ENCODE results near the gene SNX32.
A peak's percentile ranks its signal among the peaks of the same experiment; 100 is the strongest.
"Not testable (repeated sequence)": the region's sequence is repeated elsewhere in the genome, so short reads cannot be mapped to it uniquely, and the experiment has no call there.

SNX32 gene

DNA sequence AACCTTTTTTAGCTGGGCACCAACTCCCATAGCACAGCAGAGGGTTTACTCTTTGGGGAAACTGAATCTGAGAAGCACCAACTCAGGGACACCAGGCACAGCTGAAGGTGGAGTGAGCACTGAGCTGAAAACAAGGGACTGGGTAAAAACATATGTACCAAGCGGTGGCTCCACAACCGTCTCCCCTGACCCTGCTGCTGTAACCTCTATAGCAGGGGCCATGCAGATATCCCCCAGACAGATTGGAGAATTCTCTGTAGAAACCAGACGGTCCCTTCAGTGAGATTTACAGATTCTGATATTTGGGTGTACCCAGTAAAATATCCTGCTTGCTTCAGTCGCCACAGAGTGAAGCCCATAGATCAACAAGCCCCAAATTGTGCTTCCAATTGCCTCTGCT, 4.3 kb upstream of the SNX32 start:
- DNase-seq, result no peak

DNA sequence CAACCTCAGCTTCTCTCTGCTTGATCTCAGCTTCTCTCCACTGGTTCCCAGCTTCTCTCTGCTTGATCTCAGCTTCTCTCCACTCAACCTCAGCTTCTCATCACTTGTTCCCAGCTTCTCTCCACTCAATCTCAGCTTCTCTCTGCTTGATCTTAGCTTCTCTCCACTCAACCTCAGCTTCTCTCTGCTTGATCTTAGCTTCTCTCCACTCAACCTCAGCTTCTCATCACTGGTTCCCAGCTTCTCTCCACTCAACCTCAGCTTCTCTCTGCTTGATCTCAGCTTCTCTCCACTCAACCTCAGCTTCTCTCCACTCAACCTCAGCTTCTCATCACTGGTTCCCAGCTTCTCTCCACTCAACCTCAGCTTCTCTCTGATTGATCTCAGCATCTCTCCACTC, 1.5 kb upstream of the SNX32 start:
- not testable (repeated sequence) for DNase-seq

- no peak for DNase-seq
Measured at GRCh38 chr11:65834202-65834601, 439 bp downstream of the SNX32 start.

DNA sequence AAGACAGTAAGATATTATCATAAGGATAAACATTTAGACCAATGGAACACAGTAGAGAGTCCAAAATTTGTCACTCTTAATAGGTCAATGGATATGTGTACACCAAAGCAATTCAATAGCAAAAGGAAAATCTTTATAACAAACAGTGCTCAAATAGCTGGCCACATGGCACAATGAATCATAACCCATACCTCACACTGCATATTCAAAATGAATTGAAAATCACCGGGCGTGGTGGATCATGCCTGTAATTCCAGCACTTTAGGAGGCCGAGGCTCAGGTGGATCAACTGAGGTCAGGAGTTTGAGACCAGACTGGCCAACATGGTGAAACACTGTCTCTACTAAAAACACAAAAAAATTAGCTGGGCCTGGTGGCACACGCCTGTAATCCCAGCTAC, 8.4 kb downstream of the SNX32 start:
- DNase-seq, result no peak

DNA sequence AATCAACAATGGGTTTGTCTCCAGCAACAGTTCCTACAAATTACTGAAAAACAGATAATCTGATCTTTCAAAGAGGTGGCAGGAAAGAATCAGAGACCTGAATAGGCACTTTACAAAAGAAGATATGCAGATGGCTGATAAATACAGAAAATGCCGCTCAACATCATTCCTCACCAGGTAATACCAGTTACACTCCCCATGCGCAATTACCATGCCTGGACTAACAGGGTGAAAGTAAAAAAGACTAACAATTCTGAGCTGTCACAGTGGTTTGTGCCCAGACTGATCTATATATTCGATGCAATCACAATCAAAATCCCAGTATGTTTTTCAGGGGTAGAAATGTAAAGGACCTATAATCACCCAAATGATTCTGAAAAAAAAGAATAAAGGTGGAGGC, 10.0 kb downstream of the SNX32 start:
- DNase-seq, result no peak

GRCh38 chr11:65844231-65844872, 10.6 kb downstream of the SNX32 start:
- no peak for DNase-seq

- DNase-seq, result no peak
Measured at GRCh38 chr11:65847746-65848145, 14.0 kb downstream of the SNX32 start.

- not testable (repeated sequence) for DNase-seq
Measured at GRCh38 chr11:65848693-65849092, 14.9 kb downstream of the SNX32 start.

GRCh38 chr11:65849366-65849765, 15.6 kb downstream of the SNX32 start:
- DNase-seq, result no peak

- DNase-seq, result no peak
Measured at GRCh38 chr11:65849771-65850216, 16.0 kb downstream of the SNX32 start.

DNA sequence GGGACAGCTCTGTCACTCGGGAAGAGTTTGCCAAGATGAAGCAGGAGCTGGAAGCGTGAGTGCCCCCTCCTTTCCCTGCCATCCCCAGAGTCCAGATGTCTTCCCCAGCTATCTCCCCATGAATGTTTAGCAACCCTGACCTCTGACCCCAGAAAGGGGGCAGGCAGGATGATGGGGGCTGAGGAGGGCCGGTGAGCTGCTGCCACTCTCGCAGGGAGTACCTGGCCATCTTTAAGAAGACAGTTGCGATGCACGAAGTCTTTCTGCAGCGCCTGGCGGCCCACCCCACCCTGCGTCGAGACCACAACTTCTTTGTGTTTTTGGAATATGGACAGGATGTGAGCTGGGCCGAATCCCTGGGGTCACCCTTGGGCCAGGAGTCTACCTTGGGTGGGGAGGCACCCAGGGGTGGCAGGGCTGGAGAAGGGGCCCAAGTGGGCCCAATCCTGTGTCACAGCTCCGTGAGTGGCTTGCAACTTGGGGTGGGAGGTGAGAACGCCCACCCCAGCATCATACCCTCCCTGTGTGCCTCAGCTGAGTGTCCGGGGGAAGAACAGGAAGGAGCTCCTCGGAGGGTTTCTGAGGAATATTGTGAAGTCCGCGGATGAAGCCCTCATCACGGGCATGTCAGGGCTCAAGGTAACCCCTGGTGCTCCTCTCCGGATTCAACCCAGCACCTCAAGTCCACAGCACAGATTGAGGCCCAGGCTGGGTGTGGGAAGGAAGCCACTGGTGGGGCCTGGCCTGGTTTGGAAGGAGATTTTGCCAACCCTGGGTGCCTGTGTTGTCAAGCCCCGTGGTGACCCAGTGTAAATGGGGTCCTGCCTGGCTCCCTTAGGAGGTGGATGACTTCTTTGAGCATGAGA, 16.7 kb downstream of the SNX32 start:
- DNase-seq, result no peak

GRCh38 chr11:65851083-65851579, 17.4 kb downstream of the SNX32 start:
- no peak for DNase-seq

GRCh38 chr11:65851811-65852507, 18.2 kb downstream of the SNX32 start:
- DNase-seq, result no peak

- no peak for DNase-seq
Measured at GRCh38 chr11:65852508-65853245, 18.9 kb downstream of the SNX32 start.

DNA sequence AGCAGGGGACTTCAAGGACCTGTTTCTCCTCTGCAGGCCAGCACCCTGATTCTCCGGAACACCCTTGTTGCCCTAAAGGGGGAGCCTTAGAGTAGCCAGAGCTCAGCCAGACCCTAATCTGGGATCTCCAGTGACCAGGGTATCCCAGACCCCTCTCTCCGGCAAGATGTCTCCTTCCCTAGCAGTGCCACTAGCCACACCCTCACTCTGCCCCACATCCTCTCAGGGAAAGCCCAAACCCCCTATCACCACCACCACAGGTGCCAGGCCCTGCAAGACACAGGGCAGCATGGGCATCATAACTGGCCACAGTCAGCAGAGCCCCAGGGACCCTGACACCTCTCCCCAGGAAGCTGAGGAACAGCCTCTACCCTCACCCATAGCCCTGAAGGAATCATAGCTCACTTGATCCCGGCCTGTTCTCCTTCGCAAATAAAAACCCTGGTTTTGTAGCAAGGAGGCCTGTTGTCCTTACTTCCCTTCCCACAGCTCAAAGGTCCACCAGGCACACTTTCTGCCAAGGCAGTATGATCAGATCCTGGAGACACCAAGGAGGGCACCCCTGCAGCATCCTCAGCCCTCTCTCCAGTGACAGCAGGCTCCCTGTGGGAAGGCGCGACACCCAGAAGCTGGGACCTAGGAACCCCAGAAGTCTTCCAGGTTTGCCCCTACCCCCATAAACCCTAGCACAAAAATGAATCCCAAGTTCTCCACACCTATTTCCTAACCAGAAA, 19.6 kb downstream of the SNX32 start:
- DNase-seq, result no peak

DNA sequence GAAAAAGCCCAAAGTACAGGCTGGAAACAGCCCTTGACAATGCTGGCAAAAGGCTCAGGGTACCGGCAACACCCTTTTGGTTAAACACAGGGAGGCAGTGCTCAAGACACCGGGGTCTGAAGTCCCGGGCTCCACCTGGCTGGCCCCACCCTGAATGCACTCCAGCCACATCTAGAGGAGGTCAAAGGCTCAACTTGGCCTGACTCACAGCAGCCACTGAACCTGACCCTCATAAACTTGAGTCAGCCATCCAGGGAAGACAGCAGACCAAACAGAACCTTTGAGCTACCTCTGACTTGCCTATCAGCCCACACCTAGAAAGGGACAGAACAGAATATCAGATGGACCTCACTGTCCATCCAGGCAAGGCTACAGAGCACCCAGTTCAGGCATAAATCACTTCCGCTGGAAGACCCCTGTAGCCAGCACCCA, 20.4 kb downstream of the SNX32 start:
- DNase-seq, result no peak

GRCh38 chr11:65854852-65855837, 21.4 kb downstream of the SNX32 start:
- DNase-seq, result no peak

- DNase-seq, result no peak
Measured at GRCh38 chr11:65855927-65856363, 22.2 kb downstream of the SNX32 start.

DNA sequence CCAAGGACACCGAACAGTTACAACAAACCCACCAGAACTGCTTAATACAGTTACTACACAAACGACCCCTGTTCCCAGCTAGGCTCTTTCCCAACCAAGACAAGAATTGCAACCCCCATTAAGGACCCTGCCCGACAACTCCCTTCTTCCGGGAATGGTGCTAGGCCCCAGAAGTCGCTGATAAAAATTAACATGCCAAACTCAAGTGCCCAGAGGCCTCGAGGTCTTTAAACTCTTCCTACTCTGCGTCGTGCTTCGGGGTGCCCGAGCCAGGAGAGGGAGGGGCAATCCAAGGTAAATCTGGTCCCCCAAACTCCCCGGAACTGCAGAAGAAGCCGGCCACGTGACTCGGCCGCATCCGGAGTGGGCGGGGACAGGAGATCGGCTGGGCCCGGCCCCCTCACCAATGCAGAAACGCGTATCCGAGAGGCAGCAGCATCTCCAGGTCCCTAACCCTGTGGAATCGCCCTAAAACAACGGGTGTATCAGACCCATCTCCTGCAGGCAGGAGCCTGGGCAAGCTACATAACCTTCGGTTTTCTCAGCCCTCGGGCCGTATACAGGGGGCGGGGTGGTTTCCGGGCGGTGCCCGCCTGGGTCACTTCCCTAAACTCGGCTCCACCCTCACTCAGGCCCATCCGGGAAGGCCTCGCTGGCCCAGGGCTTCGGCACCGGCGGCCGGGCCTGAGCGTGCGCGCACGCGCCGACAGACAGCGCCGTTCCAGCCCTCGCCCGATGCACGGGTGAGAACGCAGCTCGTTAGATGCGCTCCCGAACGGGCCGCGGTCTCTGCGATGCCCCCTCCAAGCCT, 23.1 kb downstream of the SNX32 start:
- peak; percentile 82 for DNase-seq

DNA sequence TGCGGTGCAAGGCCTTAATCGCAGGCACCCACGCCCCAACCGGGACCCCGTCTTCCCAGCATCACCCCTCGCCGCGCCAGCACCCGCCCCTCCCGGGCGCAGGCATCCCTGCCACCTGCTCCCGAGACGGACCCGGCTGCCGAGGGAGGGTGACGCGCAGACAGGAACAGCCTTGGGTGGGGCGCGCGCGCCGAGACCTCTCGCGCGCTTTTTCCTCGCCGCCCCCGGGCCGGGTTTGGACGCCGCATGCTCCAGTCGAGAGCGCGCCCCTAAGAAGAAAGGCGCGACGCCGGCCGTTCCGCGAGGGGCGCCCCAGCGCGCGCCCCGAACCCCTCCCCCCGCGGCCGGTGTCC, 23.7 kb downstream of the SNX32 start:
- DNase-seq, result peak; percentile 64

All from stimulated activated CD4-positive, alpha-beta T cell treated with anti-CD3 and anti-CD28 coated beads, Interleukin-1b, Interleukin-23, amount 100 ng/mL, for 48 hours (primary cell).